SKM-1 (cell line): ENCODE data around the gene CDH26.

ENCODE experiments used
- DNase-seq: peaks from one replicate; lab custom pipeline; 2025; ENCODE audit not compliant: unreplicated experiment; lab: John Stamatoyannopoulos, UW

Gene CDH26

DNA sequence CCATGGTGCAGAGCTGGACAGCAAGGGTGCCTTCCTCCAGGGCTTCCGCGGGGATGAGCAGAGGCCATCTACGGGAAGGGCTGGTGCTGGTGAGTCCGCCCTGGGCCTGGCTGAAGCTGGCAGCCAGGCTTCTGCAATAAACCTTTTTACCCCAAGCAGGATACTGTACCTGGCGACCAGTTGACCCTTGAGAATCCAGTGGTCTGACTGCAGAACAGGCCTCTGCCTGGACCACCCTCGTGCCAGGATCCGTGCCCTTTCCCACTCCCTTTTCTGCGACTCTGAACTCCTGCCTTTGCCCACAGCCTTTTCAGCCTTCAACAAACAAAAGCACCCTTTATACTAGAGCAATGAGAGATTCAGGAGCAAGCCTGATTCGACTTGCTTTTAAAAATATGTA, 18.9 kb downstream of the CDH26 start:
- DNase-seq = no peak

DNA sequence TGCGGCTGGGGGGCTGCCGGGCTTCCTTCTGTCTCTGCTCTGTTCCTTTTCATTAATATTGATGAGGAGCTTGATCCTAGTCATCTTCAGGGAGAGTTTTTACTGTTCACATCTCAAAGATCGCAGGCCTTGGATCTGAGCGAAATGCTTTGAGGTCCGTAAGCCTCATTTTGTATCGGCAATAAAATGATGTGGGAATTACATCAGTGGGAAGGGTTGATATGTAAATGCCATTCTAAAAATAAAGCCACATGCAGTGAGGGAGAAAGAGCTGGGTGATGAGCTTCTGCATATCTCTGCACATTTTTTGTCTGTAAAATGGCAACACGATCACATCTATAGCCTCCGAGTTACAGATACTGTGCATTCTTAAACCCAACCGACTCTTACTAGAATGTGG, 24.9 kb downstream of the CDH26 start:
- DNase-seq = no peak

DNA sequence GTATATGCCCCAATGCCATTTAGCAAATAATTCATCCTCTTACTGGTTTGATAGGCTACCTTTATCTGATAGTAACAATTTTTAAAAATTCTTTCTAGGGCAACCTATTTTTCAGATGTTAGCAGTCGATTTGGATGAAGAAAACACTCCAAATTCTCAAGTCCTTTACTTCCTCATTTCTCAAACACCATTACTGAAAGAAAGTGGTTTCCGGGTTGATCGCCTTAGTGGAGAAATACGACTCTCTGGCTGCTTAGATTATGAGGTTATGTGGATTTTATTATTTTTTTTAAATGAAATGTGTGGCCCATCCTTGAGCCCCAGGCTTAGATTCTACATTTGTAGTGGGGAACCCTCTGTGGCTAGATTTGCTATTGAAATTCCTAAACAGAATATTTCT, 26.3 kb downstream of the CDH26 start:
- peak; percentile 42 for DNase-seq

DNA sequence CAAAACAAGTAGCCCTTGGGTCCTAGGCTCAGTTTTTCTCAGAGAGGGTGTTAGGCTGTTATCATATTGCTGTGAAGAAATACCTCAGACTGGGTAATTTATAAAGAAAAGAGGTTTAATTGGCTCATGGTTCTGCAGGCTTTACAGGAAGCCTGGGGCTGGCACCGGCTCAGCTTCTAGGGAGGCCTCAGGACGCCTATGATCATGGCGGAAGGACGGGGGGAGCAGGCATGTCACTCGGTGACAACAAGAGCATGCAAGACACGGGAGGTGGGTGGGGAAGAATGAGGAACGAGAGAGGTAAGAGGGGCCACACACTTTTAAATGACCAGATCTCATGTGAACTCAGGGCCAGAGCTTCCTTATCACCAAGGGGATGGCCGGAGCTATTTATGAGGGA, 26.9 kb downstream of the CDH26 start:
- no peak for DNase-seq

DNA sequence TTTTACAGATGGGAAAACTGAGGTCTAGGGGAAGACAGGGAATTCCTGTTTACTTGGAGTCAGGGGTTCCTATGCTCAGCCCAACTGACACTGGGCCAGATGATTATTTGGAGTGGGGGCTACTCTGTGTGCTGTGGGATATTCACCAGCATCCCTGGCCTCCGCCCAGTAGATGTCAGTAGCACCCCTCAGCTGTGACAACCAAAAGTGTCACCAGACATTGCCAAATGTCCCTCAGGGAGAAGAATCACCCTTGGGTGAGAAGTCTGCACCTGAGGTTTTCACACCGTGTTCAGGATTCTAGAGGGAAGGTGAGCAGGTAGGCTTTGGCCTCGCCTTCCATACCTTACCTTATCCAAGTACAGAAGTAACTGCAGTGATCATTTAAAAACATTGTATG, 27.6 kb downstream of the CDH26 start:
- DNase-seq = peak; percentile 8

DNA sequence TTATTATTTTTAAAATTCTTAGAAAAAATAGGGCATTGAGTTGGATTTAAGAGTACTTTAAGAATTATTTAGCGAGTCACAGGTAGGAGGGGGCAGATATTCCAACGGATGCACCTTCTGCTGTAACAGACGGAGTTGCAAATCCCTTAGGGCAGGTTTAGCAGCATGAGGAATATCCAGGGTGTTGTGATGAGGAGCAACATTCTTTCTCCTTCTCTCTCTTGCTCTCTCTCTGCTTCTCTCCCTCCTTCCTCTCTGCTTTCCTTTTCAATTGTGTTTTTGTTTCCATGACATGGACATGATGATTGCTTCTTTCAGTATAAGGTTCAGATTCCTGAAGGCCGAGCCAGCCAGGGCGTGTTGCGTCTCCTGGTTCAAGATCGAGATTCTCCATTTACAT, 28.9 kb downstream of the CDH26 start:
- no peak for DNase-seq

DNA sequence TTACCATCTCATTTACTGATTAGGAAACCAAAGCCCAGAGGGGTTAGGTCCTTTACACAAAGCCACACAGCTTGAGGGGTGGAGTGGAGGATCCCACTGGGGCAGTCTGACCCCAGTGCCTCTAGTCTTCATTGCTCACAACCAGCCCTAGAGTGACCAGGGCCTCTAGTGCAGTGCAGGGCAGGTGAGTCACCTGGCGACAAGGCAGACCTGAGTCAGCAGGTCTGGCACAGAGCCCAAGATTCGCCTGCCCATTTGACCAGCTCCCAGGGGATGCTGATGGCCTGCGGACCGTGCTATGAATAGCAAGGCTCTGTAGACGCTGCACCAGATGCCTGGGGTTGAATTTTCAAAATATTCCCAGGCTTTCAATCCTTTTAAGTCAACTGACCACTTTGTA, 29.9 kb downstream of the CDH26 start:
- no peak for DNase-seq

DNA sequence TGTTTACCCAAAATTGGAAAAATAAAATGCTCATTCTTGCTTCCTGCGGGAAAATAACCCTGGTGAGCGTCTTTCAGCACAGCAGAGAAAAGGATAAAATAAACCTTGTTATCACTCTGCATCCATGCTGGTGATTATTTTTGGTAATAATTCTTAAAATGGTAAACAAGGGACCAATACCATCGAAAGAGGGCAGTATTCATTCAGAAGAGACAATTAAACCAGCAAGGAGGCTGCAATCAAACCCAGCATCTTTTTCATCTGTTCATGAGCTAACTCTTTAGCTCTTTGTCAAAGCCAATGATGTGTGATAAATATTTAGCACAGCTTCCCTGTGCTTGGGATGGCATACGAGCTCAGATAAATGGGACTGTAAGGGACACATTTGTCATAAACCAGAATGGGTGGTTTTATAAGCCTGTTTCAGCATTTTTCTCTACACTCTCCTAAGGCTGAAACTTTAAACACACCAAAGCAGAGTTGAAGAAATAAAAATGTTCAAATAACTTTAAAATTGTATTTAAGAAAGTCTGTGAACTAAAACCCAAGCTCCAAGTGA, 34.4 kb downstream of the CDH26 start:
- no peak for DNase-seq

DNA sequence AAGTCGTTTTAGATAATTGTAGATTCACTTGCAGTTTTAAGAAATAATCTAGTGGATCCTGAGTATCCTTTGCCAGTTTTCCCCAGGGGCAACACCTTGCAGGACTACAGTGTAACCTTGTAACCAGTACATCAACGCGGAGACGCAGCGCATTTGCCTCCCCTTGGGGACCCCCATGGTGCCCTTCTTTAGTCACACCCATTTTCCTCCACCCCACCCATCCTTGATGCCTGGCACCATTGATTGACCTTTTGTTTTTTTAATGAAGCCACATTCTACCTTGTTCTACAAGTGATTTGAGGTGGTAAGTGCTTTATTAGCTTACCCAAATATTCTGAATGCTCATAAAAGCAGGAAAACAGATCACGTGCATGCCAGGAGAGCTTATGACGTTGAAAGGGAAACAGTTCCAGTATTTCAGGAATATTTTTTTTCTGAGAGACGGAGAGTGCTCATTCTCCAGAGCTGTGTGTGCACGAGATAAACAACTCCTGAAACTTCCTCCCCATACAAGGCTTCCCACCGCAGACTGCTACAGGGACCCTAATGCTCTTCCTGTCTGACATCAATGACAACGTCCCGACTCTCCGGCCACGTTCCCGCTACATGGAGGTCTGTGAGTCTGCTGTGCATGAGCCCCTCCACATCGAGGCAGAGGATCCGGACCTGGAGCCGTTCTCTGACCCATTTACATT, 35.7 kb downstream of the CDH26 start:
- no peak for DNase-seq

DNA sequence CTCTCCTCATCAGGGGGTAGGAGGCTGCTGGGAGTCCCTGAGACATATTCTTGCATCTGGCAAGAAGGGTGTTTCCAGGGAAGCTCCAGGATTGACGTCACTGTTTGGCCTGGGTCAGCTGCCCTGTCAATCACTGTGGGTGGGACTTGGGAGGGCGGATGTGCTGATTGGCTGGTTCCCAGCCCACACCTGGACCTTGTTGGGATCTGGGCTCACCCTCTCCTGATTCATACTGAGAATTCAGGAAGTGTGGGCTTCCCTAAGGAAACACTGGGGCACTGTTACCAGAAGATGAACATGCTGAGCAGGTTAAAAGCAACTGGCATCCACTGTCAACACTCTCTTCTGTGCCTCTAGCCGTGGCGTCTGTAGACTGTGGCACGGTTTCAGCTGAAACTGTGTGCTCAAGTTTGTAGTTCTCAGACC, 36.5 kb downstream of the CDH26 start:
- no peak for DNase-seq

DNA sequence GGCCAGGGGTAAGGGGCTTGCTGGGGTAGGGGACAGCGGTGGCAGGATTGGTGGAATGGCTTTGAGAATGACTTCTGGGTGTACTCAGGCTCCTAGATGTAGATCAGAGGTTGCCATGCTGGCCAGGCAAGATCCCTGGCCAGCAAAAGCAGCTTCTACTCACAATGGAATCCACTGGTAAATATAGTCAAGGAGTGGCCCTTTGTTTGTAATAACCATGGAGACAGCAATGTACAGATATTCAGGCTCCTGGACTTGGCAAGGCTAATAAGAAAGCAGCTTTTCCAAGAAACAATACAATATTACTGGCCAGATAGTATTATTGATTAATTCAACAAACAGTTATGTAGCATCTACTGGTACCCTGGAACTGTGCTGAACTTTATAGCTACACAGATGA, 37.9 kb downstream of the CDH26 start:
- DNase-seq = no peak

DNA sequence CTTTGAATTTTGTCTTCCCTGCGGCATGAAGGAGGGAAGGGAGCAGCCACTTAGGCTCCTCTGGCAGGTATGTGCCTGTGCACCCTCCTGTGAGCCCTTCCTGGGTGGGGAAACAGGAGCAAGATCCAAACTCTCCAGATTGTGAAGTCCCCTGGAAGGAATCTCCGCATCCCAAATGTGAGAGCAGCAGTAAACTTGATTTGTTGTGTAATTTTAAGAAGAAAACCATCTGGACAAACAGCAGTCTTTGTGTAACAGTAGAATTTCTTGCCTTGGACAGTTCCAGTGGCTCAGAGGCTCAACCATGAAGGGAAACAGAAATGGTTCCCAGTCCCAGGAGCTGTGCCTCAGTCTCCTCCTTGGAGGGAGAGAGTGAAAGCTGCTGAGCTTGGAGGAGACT, 39.7 kb downstream of the CDH26 start:
- no peak for DNase-seq

DNA sequence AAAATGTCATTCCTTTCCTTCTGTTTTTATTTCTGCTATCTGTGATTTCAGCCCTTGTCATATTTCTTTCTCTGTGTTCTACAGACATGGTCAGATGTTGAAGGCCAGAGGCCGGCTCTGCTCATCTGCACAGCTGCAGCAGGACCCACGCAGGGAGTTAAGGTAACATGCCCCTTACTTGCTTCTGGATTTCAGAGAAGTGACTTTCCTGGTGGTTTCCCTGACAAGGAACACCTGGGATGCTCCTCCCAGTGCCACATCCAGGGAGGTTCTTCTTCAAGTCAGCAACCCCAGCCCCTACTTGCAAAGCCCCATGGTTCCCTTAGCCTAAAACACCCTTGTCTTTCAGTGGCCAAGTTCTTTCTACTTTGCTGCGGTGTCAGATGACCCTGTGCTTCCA, 41.3 kb downstream of the CDH26 start:
- no peak for DNase-seq

DNA sequence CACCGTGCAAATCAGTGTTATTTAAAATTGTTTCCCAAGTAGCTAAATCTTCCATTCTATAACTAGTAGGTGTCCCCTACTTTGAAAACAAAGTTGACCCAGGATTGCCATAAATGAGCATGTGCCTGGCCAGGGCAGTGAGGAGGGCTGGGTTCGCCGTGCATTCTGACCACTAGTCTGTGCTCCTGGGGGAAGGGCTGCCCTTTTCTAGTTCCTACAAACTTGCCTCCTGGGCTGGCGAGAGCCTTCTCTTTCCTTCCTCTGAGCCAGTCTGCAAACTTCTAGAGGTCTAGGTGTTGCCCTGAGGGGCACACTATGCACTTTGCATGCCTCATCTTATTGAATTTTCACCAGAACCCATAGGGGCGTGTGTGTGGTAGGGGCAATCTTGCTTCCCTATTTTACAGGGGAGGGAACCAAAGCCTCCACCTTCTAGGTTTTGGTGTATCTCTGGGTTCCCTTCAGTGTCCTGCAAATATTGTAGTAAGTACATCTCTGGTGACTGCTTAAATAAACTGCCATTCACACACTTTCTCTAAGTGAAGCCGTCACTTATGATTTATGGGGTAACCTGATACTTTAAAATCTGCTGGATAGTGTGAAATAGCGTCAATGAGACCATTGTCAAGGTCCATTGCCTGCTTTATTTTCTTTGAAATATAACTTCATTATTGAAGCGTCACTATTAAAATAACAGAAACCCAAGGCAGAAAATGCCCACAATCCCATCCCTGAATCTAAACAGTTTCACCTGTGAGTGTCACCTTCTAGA, 42.2 kb downstream of the CDH26 start:
- no peak for DNase-seq

DNA sequence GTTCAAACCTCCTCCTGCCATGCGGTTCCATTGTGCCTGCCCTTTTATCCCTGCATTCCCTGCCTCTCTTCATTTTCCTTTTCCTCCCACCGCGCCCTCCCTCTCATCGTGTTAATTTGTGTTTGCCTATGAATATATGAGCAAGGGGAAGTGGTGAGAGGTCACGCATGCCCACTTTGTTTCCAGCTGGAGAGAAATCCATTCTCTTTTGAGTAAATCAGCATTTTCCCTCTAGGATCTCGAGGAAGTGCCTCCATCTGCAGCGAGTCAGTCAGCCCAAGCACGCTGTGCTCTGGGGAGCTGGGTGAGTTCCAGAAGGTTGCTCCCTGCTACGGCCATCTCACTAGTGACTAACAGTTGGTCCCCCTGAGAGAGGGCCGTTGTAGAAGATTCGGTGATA, 42.9 kb downstream of the CDH26 start:
- no peak for DNase-seq

DNA sequence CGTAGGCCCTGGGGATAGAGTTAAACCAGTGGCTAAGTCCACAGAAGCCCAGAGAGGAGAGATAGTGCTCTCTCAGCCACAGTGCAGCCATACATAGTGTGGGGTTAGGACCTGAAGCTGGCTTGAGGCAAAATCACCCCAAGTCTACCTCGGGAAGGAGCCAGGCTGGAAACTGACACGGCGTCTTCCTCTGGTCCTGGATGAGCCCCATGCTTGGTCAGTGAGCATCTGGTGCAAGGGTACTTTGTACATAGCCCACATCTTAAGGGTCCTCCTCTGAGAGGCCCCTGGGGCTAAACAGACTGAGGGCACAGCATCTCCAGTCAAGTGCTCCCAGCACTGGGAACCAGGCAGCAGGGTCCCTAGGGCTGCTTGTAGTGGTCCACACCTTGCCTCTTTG, 45.6 kb downstream of the CDH26 start:
- DNase-seq = no peak

DNA sequence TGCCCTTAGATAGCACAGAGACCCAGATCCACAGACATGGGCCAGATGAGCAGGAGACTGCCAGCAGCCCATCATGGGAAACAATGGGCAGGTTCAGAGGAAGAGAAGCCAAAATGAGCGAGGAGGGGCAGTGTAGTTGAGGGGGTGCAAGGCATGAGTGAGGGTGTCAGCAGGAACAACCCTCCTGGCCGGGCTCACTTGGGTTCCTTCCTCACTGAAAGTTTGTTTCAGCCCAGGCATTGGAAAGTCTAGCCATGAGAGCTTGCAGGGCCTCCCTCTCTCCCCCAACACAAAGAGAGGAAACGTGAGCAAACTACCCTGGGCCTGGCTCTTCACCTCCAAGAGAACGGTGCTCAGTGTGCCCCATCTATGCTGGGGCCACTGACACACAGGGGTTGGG, 48.0 kb downstream of the CDH26 start:
- no peak for DNase-seq

DNA sequence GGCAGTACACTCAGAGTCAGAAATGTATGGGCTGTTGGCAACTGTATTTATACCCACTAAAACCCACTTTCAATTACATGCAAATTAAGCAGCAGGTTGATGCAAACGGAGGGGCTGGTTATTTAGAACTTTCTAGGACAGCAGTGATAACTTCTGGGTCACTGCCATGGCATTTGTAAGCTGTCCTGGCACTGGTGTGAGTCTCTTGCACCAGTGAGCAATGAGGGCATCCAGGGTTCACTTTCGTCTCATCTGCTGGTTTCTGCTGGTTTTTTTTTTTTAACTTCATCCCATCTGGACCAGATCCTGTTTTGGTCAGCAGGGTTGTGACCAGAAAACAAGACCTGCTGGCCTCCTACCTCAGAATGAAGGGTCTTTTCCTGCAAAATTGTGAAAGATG, 49.2 kb downstream of the CDH26 start:
- DNase-seq = no peak

DNA sequence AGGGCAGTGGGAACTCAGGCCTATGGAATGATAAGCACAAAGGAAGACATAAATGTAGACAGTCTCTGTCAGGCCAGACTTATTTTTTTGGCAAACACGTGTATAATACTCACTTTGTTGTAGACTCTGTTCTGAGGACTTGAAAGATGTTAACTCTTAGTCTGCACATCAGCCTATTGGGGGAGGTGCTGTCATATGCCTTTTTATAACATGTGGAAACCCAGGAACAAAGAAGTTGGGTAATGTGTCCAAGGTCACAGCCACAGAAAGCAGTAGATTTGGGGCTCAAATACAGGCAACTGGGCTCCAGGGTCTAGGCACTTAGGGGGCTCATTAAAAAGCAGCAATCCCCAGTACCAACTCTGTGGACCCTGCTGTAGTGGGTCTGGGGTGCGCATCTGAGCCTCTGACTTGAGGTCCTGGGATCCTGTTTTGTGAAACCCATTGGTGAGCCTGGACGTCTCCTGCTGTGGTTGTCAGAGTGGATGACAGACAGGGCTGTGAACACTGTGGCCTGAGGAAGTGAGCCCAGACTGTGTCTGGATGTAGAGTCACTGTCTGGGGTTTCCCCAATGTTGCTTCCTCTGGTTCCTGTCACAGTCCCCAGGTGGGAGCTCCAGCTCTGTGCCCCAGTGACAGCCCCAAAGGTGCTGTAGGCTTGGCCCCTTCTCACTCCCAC, 50.0 kb downstream of the CDH26 start:
- DNase-seq = no peak

DNA sequence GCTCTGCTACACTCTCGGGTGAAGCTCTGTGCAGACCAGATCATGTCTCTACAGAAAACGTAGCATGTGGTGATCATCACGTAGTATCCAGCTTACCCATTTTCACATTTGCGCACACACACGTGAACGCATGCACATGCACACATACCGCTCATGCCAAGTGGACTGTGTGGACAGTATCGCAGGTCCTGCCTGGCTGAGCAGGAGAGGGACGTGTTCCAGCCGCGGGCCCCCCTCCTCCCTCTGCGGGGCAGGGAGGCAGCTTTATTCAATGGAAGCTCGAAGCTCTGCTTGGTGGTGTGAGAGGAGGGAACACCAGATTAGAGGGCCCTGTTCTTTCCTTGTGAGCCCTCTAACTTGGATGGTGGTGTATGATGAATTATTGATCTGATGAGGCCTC, 51.1 kb downstream of the CDH26 start:
- no peak for DNase-seq

DNA sequence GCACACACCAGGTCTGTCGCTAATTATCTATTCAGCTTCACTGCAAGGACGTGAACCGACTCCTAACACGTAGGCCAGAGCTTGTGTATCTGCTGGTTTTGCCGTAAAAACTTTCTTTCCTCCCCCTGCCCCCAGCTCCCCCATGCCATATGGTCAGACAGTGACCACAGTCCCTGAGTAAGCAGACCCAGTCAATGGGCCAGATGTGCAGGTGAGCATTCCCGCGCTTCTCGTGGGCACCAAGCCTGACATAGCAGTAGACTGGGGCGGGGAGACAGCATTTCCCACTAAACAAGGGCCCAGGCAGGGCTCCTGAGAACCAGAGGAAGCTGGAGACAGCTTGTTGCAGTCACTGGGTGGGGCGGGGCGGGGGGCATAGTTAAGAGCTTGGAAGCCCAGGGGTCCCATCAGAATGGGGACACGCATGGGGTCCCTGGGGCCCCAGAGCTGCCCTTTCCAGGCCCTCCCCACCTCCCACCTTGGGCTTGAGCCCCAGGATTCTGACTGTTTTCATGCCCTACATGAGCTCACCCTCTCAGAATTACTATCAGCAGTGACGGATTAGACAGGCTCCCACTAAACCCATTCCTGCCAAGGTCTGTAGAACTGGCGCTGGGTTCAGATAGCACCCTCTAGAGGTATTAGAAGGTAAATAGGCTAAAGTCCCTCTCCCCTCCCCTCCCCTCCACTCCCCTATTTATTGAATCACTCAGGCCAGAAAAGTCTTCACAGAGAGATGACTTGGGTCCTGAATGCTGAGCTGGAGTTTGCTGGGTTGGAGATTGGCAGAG, 51.8 kb downstream of the CDH26 start:
- DNase-seq = no peak
